ENCODE measurements around the gene ADK.

DNA sequence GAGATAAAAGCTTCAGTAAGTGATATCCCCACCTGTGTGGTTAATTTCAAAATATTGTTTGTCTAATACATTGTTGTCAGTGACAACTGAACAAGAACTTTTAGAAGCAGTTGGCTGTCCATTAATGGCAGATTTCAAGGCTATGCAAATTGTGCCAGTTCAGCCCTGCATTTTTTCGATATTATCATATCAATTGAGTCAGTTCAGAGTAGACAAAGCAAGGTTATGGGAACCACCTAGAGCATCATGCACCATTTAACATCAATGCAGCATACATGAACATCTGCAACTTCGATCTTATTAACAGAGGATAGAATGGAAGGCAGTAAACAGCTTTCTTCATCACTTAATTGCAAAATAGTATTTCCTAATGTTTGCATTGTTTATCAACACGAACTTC lies 494.7 kb downstream of the ADK start:
- no peak for TF ChIP-seq EZH2 (IDR thresholded peaks at IDR 0.05; ENCODE audit: borderline replicate concordance)
- TF ChIP-seq, protein P1, sequence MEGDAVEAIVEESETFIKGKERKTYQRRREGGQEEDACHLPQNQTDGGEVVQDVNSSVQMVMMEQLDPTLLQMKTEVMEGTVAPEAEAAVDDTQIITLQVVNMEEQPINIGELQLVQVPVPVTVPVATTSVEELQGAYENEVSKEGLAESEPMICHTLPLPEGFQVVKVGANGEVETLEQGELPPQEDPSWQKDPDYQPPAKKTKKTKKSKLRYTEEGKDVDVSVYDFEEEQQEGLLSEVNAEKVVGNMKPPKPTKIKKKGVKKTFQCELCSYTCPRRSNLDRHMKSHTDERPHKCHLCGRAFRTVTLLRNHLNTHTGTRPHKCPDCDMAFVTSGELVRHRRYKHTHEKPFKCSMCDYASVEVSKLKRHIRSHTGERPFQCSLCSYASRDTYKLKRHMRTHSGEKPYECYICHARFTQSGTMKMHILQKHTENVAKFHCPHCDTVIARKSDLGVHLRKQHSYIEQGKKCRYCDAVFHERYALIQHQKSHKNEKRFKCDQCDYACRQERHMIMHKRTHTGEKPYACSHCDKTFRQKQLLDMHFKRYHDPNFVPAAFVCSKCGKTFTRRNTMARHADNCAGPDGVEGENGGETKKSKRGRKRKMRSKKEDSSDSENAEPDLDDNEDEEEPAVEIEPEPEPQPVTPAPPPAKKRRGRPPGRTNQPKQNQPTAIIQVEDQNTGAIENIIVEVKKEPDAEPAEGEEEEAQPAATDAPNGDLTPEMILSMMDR (IDR thresholded peaks at IDR 0.05; ENCODE audit: poor library complexity) = no peak
